Neural crest cell (in vitro differentiated cells): ENCODE data around the gene SH3TC1. TPM values are rescaled to one million over a fixed set of nuclear protein-coding genes. Genes with fewer than 3 reads are reported as not detected.
A peak's percentile ranks its signal among the peaks of the same experiment; 100 is the strongest.

ENCODE experiments used
- DNase-seq: peaks from one replicate; pipeline ENCODE4 v3.0.0; 2021; ENCODE audit warnings: low read depth, mixed read lengths, low spot score
- H3K27ac Mint-ChIP-seq: one replicate; pipeline ENCODE4 v1.8.0; 2021; ENCODE audit warnings: mild to moderate bottlenecking, mixed read lengths; ENCODE audit not compliant: unreplicated experiment
- H3K27me3 Mint-ChIP-seq: 2 replicates; pipeline ENCODE4 v1.8.0; 2021; ENCODE audit warnings: low read depth, mild to moderate bottlenecking, mixed read lengths
- H3K36me3 Mint-ChIP-seq: 2 replicates; pipeline ENCODE4 v1.8.0; 2021; ENCODE audit warnings: low read depth, mild to moderate bottlenecking, mixed read lengths
- H3K4me1 Mint-ChIP-seq: 2 replicates; pipeline ENCODE4 v1.8.0; 2021; ENCODE audit warnings: mixed read lengths
- H3K4me3 Mint-ChIP-seq: one replicate; pipeline ENCODE4 v1.8.0; 2021; ENCODE audit warnings: mild to moderate bottlenecking, mixed read lengths
- H3K9me3 Mint-ChIP-seq: 2 replicates; pipeline ENCODE4 v1.8.0; 2021; ENCODE audit warnings: mixed read lengths
- CTCF ChIP-seq: fragments of 200-600 bp; sonication (generic); conservative IDR thresholded peaks from 2 replicates; pipeline ENCODE4 v1.5.0; 2021; ENCODE audit warnings: antibody characterized with exemption, mild to moderate bottlenecking
- total RNA-seq: library from RNA; stranded (reverse); gene quantifications from 2 replicates; pipeline ENCODE4 v1.2.1, GENCODE V29; 2021

Gene SH3TC1
- total RNA-seq, 1 donor from 2014 or later, result 2.7 TPM

GRCh38 chr4:8231551-8232049, 32.5 kb downstream of the SH3TC1 start:
- Mint-ChIP-seq H3K4me3 (no peak overlapping the region), H3K4me1 (peaks cover 4% of the 10 kb centered on the region), H3K27me3 (no peaks in the 10 kb centered on the region), H3K36me3 (no peaks in the 10 kb centered on the region), H3K9me3 (no peaks in the 10 kb centered on the region), H3K27ac (no peak overlapping the region)
- no peak for TF ChIP-seq CTCF
- DNase-seq, result no peak

GRCh38 chr4:8232748-8233147, 33.7 kb downstream of the SH3TC1 start:
- DNase-seq, result no peak
- H3K4me3 Mint-ChIP-seq, result no peak overlapping the region
- peaks cover 3% of the 10 kb centered on the region for H3K4me1 Mint-ChIP-seq
- H3K27me3 Mint-ChIP-seq, result no peaks in the 10 kb centered on the region
- H3K9me3 Mint-ChIP-seq, result no peaks in the 10 kb centered on the region
- no peak overlapping the region for H3K27ac Mint-ChIP-seq
- TF ChIP-seq CTCF, result no peak
- no peaks in the 10 kb centered on the region for H3K36me3 Mint-ChIP-seq

GRCh38 chr4:8233672-8234484, 34.8 kb downstream of the SH3TC1 start:
- Mint-ChIP-seq H3K4me3 (no peak overlapping the region), H3K36me3 (no peaks in the 10 kb centered on the region), H3K27me3 (no peaks in the 10 kb centered on the region), H3K9me3 (no peaks in the 10 kb centered on the region), H3K4me1 (peaks cover 4% of the 10 kb centered on the region), H3K27ac (no peak overlapping the region)
- no peak for TF ChIP-seq CTCF
- no peak for DNase-seq

DNA sequence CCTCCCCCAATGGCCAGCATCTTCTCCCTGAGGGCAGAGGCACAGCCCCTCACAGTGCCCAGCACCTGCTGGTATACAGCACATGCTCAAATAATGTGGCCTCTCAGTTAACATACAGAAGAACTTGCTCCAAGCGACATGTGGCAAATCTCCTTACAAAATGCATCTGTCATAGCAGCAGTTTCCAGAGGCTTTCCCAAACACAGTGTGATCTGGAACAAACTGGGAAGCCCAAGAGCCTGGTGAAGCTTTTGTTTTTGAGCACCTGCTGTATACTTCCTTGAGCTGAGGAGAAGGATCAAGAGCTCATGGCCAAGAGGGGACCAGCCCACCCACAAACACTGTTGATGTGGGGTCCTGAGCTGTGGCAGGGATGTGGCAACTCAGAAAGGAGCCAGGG, 35.6 kb downstream of the SH3TC1 start:
- DNase-seq, result no peak
- TF ChIP-seq CTCF, result no peak
- Mint-ChIP-seq H3K9me3 (no peaks in the 10 kb centered on the region), H3K27ac (peak overlapping the region; percentile 45), H3K4me1 (peaks cover 9% of the 10 kb centered on the region), H3K27me3 (no peaks in the 10 kb centered on the region), H3K4me3 (no peak overlapping the region), H3K36me3 (no peaks in the 10 kb centered on the region)

GRCh38 chr4:8235224-8235623, 36.1 kb downstream of the SH3TC1 start:
- Mint-ChIP-seq H3K27ac (no peak overlapping the region), H3K4me3 (no peak overlapping the region), H3K4me1 (peaks cover 9% of the 10 kb centered on the region), H3K27me3 (no peaks in the 10 kb centered on the region), H3K9me3 (no peaks in the 10 kb centered on the region), H3K36me3 (no peaks in the 10 kb centered on the region)
- TF ChIP-seq CTCF, result no peak
- no peak for DNase-seq
